Mucosa of stomach (tissue), 1 donor: ENCODE measurements around the gene CRADD.

Experiments used
- H3K27me3 ChIP-seq: one replicate; pipeline ENCODE4 v1.7.0; 2013; ENCODE audit warnings: mild to moderate bottlenecking, low read length; ENCODE audit not compliant: control insufficient read depth, insufficient read depth
- H3K36me3 ChIP-seq: one replicate; pipeline ENCODE4 v1.7.0; 2013; ENCODE audit warnings: low read length; ENCODE audit not compliant: control insufficient read depth, insufficient read depth
- H3K4me1 ChIP-seq: one replicate; pipeline ENCODE4 v1.7.0; 2013; ENCODE audit warnings: mild to moderate bottlenecking, low read length; ENCODE audit not compliant: control insufficient read depth, insufficient read depth
- H3K4me3 ChIP-seq: one replicate; pipeline ENCODE4 v1.7.0; 2013; ENCODE audit warnings: low read length
- H3K9ac ChIP-seq: one replicate; pipeline ENCODE4 v1.7.0; 2013; ENCODE audit warnings: mild to moderate bottlenecking, low read length, moderate library complexity
- H3K9me3 ChIP-seq: one replicate; pipeline ENCODE4 v1.7.0; 2013; ENCODE audit warnings: mild to moderate bottlenecking, low read length, moderate library complexity; ENCODE audit not compliant: control insufficient read depth
- donor health status: Pancreatic carcinoma.

Gene CRADD

GRCh38 chr12:93902736-93903562 is 225.8 kb downstream of the CRADD start:
- Histone ChIP-seq H3K9me3 (no peaks in the 10 kb centered on the region), H3K27me3 (no peaks in the 10 kb centered on the region), H3K4me3 (no peak overlapping the region), H3K36me3 (no peaks in the 10 kb centered on the region), H3K4me1 (peaks cover 24% of the 10 kb centered on the region), H3K9ac (no peak overlapping the region)

GRCh38 chr12:93904124-93904523 is 226.9 kb downstream of the CRADD start:
- no peaks in the 10 kb centered on the region for H3K36me3 ChIP-seq
- H3K9ac ChIP-seq, result no peak overlapping the region
- H3K4me1 ChIP-seq, result peaks cover 19% of the 10 kb centered on the region
- no peaks in the 10 kb centered on the region for H3K27me3 ChIP-seq
- no peak overlapping the region for H3K4me3 ChIP-seq
- H3K9me3 ChIP-seq, result no peaks in the 10 kb centered on the region

- Histone ChIP-seq H3K9ac (no peak overlapping the region), H3K4me1 (peaks cover 10% of the 10 kb centered on the region), H3K9me3 (no peaks in the 10 kb centered on the region), H3K4me3 (no peak overlapping the region), H3K27me3 (no peaks in the 10 kb centered on the region), H3K36me3 (no peaks in the 10 kb centered on the region)
Observed at GRCh38 chr12:93908264-93908663, 231.1 kb downstream of the CRADD start.

- Histone ChIP-seq H3K27me3 (no peaks in the 10 kb centered on the region), H3K4me1 (peaks cover 10% of the 10 kb centered on the region), H3K4me3 (no peak overlapping the region), H3K9ac (no peak overlapping the region), H3K9me3 (no peaks in the 10 kb centered on the region), H3K36me3 (no peaks in the 10 kb centered on the region)
Observed at GRCh38 chr12:93908846-93909567, 231.8 kb downstream of the CRADD start.

- Histone ChIP-seq H3K36me3 (no peaks in the 10 kb centered on the region), H3K4me1 (peaks cover 10% of the 10 kb centered on the region), H3K4me3 (no peak overlapping the region), H3K27me3 (no peaks in the 10 kb centered on the region), H3K9ac (no peak overlapping the region), H3K9me3 (no peaks in the 10 kb centered on the region)
Observed at GRCh38 chr12:93911396-93911795, 234.2 kb downstream of the CRADD start.

- Histone ChIP-seq H3K9ac (no peak overlapping the region), H3K9me3 (no peaks in the 10 kb centered on the region), H3K36me3 (no peaks in the 10 kb centered on the region), H3K4me1 (peaks cover 10% of the 10 kb centered on the region), H3K4me3 (no peak overlapping the region), H3K27me3 (no peaks in the 10 kb centered on the region)
Observed at GRCh38 chr12:93912086-93912733, 235.0 kb downstream of the CRADD start.

- no peaks in the 10 kb centered on the region for H3K9me3 ChIP-seq
- H3K4me1 ChIP-seq, result peaks cover 5% of the 10 kb centered on the region
- no peak overlapping the region for H3K4me3 ChIP-seq
- no peaks in the 10 kb centered on the region for H3K27me3 ChIP-seq
- H3K36me3 ChIP-seq, result no peaks in the 10 kb centered on the region
- no peak overlapping the region for H3K9ac ChIP-seq
Observed at GRCh38 chr12:93913845-93914244, 236.7 kb downstream of the CRADD start.

- Histone ChIP-seq H3K27me3 (no peaks in the 10 kb centered on the region), H3K9ac (no peak overlapping the region), H3K4me3 (no peak overlapping the region), H3K4me1 (peaks cover 5% of the 10 kb centered on the region), H3K36me3 (no peaks in the 10 kb centered on the region), H3K9me3 (no peaks in the 10 kb centered on the region)
Observed at GRCh38 chr12:93914281-93914680, 237.1 kb downstream of the CRADD start.

GRCh38 chr12:93915411-93915810 is 238.2 kb downstream of the CRADD start:
- Histone ChIP-seq H3K36me3 (no peaks in the 10 kb centered on the region), H3K4me1 (peaks cover 5% of the 10 kb centered on the region), H3K4me3 (no peak overlapping the region), H3K9ac (no peak overlapping the region), H3K27me3 (no peaks in the 10 kb centered on the region), H3K9me3 (no peaks in the 10 kb centered on the region)

- no peak overlapping the region for H3K9ac ChIP-seq
- H3K36me3 ChIP-seq, result no peaks in the 10 kb centered on the region
- H3K27me3 ChIP-seq, result no peaks in the 10 kb centered on the region
- H3K4me3 ChIP-seq, result no peak overlapping the region
- no peaks in the 10 kb centered on the region for H3K9me3 ChIP-seq
- H3K4me1 ChIP-seq, result peaks cover 5% of the 10 kb centered on the region
Observed at GRCh38 chr12:93916402-93916801, 239.2 kb downstream of the CRADD start.

GRCh38 chr12:93918262-93918661 is 241.1 kb downstream of the CRADD start:
- Histone ChIP-seq H3K36me3 (no peaks in the 10 kb centered on the region), H3K4me1 (no peaks in the 10 kb centered on the region), H3K4me3 (no peak overlapping the region), H3K9me3 (no peaks in the 10 kb centered on the region), H3K9ac (no peak overlapping the region), H3K27me3 (no peaks in the 10 kb centered on the region)

- Histone ChIP-seq H3K4me1 (no peaks in the 10 kb centered on the region), H3K36me3 (no peaks in the 10 kb centered on the region)
Observed at GRCh38 chr12:93918900-93919299, 241.7 kb downstream of the CRADD start.

More at GRCh38 chr12:93918900-93919299, 241.7 kb downstream of the CRADD start:
- H3K9me3 ChIP-seq, result no peaks in the 10 kb centered on the region
- no peak overlapping the region for H3K9ac ChIP-seq
- H3K4me3 ChIP-seq, result no peak overlapping the region
- H3K27me3 ChIP-seq, result no peaks in the 10 kb centered on the region
